GM10266 (cell line): ENCODE results near the gene AGPAT1.
"Not testable (repeated sequence)": the region's sequence is repeated elsewhere in the genome, so short reads cannot be mapped to it uniquely, and the experiment has no call there.

ENCODE experiments used
- DNase-seq: peaks from one replicate; pipeline ENCODE4 v3.0.0; 2012; ENCODE audit errors: extremely low spot score
- TF ChIP-seq, protein P1 (sequence below): IDR thresholded peaks from 2 replicates; pipeline ENCODE4 v1.5.1; 2012; ENCODE audit warnings: mild to moderate bottlenecking, low read depth; ENCODE audit not compliant: control insufficient read depth, insufficient read depth; ENCODE audit errors: missing control alignments

Gene AGPAT1

DNA sequence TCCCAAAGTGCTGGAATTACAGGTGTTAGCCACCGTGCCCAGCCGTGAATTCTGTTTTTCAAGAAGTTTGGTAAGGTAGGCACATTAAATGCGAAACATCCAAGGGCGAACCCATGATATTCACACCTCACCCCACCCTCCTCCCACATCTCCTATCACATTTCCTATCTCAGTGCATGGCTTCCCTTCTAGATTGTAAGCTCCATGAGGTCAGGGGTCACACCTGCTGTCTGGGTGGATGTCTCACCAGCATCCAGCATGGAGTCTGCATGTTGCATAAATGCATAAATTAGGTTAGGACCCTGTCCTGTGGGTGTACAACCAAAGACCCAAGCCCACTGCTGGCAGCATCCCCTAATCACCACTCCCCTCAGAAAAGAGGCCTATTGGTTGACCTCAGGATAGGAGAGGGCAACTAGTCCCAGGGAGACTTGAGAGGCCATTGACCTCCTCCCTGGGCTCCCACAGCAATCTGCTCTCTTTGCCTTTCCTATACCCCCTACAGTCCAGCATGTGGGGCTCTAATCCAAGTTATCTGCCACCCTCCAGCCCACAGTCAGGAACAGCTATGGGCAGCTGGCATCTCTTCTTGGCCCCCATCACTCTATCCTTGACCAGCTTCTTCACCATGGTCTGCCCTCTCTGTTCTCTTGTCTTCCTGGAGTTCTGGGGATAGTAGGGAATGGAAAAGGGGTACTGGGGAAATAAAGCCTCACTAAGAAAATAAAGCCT, 28.3 kb downstream of the AGPAT1 start:
- TF ChIP-seq, protein P1, sequence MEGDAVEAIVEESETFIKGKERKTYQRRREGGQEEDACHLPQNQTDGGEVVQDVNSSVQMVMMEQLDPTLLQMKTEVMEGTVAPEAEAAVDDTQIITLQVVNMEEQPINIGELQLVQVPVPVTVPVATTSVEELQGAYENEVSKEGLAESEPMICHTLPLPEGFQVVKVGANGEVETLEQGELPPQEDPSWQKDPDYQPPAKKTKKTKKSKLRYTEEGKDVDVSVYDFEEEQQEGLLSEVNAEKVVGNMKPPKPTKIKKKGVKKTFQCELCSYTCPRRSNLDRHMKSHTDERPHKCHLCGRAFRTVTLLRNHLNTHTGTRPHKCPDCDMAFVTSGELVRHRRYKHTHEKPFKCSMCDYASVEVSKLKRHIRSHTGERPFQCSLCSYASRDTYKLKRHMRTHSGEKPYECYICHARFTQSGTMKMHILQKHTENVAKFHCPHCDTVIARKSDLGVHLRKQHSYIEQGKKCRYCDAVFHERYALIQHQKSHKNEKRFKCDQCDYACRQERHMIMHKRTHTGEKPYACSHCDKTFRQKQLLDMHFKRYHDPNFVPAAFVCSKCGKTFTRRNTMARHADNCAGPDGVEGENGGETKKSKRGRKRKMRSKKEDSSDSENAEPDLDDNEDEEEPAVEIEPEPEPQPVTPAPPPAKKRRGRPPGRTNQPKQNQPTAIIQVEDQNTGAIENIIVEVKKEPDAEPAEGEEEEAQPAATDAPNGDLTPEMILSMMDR: no peak
- DNase-seq: no peak

GRCh38 chr6:32146687-32147086, 29.2 kb downstream of the AGPAT1 start:
- TF ChIP-seq, protein P1: no peak
- DNase-seq: no peak

DNA sequence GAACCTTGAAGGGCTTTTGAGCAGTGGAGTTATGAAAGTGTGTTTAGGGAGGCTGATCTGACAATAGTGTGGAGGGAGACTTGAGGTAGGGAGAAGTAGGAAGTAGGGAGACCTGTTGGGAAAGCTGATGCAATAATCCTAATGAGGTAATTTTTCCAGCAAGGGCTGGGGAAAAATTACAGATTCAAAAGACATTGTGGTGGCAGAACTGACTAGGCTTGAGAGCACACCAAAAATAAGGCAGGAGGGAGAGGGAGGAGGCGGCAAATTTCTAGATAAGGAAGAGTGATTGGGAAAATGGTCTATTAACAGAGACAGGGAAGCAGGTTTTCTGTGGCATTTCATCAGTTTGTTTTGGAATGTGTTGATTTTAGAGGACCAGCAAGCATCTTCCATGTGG, 29.6 kb downstream of the AGPAT1 start:
- TF ChIP-seq, protein P1: no peak
- DNase-seq: no peak

- DNase-seq: not testable (repeated sequence)
Observed at GRCh38 chr6:32144238-32144637, 31.6 kb downstream of the AGPAT1 start.

GRCh38 chr6:32140420-32141046, 35.4 kb downstream of the AGPAT1 start:
- DNase-seq: no peak
- TF ChIP-seq, protein P1: no peak

DNA sequence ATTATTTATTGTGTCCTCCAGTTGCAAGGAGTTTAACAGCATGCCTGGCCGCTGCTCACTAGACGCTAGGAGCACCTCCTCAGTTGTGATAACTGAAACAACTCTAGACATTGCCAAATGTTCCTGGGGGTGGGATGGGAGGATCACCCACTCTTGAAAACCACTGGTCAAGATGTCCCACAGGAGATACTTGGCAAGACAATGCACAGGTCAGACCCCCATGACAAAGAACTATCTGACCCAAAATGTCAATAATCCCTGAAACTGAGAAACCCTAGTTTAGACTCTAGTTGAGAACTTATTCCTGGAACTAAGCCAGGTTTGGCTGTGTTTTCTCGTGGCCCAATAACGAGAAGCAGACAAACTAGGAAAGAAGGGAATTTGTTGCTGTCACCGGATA, 36.3 kb downstream of the AGPAT1 start:
- DNase-seq: no peak
- TF ChIP-seq, protein P1: no peak

GRCh38 chr6:32137454-32137853, 38.4 kb downstream of the AGPAT1 start:
- TF ChIP-seq, protein P1: no peak
- no peak for DNase-seq
